SH-SY5Y (cell line): ENCODE data around the gene ALLC.

Source experiments
- GATA2 ChIP-seq: IDR thresholded peaks from 2 replicates; pipeline ENCODE4 v1.6.1; 2011; ENCODE audit warnings: mild to moderate bottlenecking, low read depth, low read length
- GATA3 ChIP-seq: IDR thresholded peaks from 2 replicates; pipeline ENCODE4 v1.6.1; 2011; ENCODE audit warnings: low read depth, mild to moderate bottlenecking, low read length, moderate library complexity

- TF ChIP-seq GATA2 (no peak), GATA3 (no peak)
Observed at GRCh38 chr2:3637311-3637675, 20.7 kb upstream of the ALLC start.
